Kidney (tissue), 14 donors: ENCODE data around the gene FN3KRP. TPM values are rescaled to one million over a fixed set of nuclear protein-coding genes. Genes with fewer than 3 reads are reported as not detected.
"Not testable (repeated sequence)": the region's sequence is repeated elsewhere in the genome, so short reads cannot be mapped to it uniquely, and the experiment has no call there.

Source experiments
- DNase-seq, 5 donors: peaks; one replicate each; pipeline ENCODE4 v3.0.0-alpha.2; 2013 to 2020
- FAIRE-seq: peaks from 2 replicates; lab custom pipeline; 2012; peaks lifted over from hg19 to GRCh38; lab: Jason Lieb, UNC
- H3K27ac ChIP-seq, 2 donors: one replicate each; pipeline ENCODE4 v1.7.0; 2013; ENCODE audit warnings: low read depth in 2 of 2, low read length in 2 of 2, inconsistent platforms in 1 of 2
- H3K27me3 ChIP-seq: one replicate; pipeline ENCODE4 v1.7.1; 2013; ENCODE audit warnings: low read length, inconsistent platforms; ENCODE audit not compliant: control insufficient read depth, insufficient read depth
- H3K36me3 ChIP-seq, 3 donors: one replicate each; pipeline versions ENCODE4 v1.7.0 to v1.7.1; 2013; ENCODE audit warnings: low read length in 3 of 3, control low read depth in 1 of 3, inconsistent platforms in 1 of 3; ENCODE audit not compliant: insufficient read depth in 3 of 3, control insufficient read depth in 2 of 3
- H3K4me1 ChIP-seq, 3 donors: one replicate each; pipeline versions ENCODE4 v1.7.0 to v1.7.1; 2013; ENCODE audit warnings: low read length in 3 of 3, inconsistent platforms in 1 of 3, low read depth in 1 of 3; ENCODE audit not compliant: control insufficient read depth in 2 of 3, insufficient read depth in 2 of 3
- H3K4me3 ChIP-seq, 3 donors: one replicate each; pipeline versions ENCODE4 v1.7.0 to v1.8.1; 2013; ENCODE audit warnings: low read length in 3 of 3, control low read depth in 1 of 3, inconsistent platforms in 1 of 3
- H3K9ac ChIP-seq, 3 donors: one replicate each; pipeline versions ENCODE4 v1.7.0 to v1.7.1; 2013; ENCODE audit warnings: low read length in 3 of 3, control low read depth in 1 of 3, inconsistent platforms in 1 of 3
- H3K9me3 ChIP-seq, 3 donors: one replicate each; pipeline versions ENCODE4 v1.7.0 to v1.7.1; 2013; ENCODE audit warnings: low read length in 3 of 3, control low read depth in 1 of 3, inconsistent platforms in 1 of 3; ENCODE audit not compliant: control insufficient read depth in 2 of 3, insufficient read depth in 1 of 3
- intact Hi-C: fragments of 100-400 bp; cut with DNase I; formaldehyde crosslinking; loops from one replicate; pipeline ENCODE4 v1.11.1; 2022
- polyA plus RNA-seq: library from polyadenylated mRNA; stranded (reverse); fragments of 350-450 nt; fragmentation: Illumina TruSeq; extraction: RNeasy Lipid Tissue Mini Kit (QIAGEN cat#74804); gene quantifications from one replicate; pipeline ENCODE4 v1.2.3, GENCODE V29; 2014; ENCODE audit warnings: low read depth, low replicate concordance; ENCODE audit not compliant: insufficient read depth
- total RNA-seq: library from RNA; stranded (reverse); fragmentation: NEBNext Ultra II Directional; extraction: Animal tissue kit (Norgen Biotek cat#: 25700); gene quantifications from one replicate; pipeline ENCODE4 v1.2.1, GENCODE V29; 2021
- TF ChIP-seq, protein P1 (sequence below): IDR thresholded peaks from 3 replicates; pipeline ENCODE4 v1.5.1; 2012; ENCODE audit warnings: mild to moderate bottlenecking, moderate library complexity, borderline replicate concordance; ENCODE audit not compliant: insufficient read depth; ENCODE audit errors: extremely low read depth
- donor health status: control.
- donor health status: control.
- donor health status: control.
- donor health status: control.
- donor health status: control.
- donor health status: DM: yes; HTN: yes; CAD: no.
- donor health status: Normal renal cell carcinoma (clear cell type).

The FN3KRP gene
- total and polyA plus RNA-seq, 2 donors from 2014 or later = 30.6 to 36.6 TPM

DNA sequence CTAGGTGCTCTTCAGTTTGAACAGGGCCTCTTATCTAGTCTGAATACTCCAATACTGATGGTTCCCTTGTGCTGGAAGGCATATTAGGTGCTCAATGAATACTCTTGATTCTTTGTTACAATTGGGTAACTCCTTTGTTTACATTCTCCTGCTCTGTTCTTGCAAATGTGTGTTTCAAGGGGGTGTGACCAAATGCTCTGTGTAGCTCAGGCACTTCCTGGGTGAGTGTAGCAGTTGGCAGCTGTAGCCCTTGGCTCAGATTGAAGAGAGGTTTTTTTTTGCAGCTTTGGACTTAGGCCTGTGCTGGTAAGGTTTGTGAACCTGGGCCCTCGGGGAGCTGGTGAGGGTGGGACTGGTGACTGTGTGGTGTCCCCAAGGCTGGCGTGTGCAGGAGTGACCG lies 55.5 kb downstream of the FN3KRP start:
- H3K27ac ChIP-seq = no peak overlapping the region
- DNase-seq (no peak), FAIRE-seq (no peak)
- no peak overlapping the region for H3K9ac ChIP-seq
- no peak overlapping the region for H3K4me3 ChIP-seq
- no peaks in the 10 kb centered on the region for H3K9me3 ChIP-seq
- TF ChIP-seq, protein P1, sequence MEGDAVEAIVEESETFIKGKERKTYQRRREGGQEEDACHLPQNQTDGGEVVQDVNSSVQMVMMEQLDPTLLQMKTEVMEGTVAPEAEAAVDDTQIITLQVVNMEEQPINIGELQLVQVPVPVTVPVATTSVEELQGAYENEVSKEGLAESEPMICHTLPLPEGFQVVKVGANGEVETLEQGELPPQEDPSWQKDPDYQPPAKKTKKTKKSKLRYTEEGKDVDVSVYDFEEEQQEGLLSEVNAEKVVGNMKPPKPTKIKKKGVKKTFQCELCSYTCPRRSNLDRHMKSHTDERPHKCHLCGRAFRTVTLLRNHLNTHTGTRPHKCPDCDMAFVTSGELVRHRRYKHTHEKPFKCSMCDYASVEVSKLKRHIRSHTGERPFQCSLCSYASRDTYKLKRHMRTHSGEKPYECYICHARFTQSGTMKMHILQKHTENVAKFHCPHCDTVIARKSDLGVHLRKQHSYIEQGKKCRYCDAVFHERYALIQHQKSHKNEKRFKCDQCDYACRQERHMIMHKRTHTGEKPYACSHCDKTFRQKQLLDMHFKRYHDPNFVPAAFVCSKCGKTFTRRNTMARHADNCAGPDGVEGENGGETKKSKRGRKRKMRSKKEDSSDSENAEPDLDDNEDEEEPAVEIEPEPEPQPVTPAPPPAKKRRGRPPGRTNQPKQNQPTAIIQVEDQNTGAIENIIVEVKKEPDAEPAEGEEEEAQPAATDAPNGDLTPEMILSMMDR = no peak
- no peaks in the 10 kb centered on the region for H3K27me3 ChIP-seq
- H3K36me3 ChIP-seq = peaks cover 2 to 26% (median 3%) of the 10 kb centered on the region in 3 donors
- intact Hi-C loops = loop anchor here (10.0 kb wide), 1 partner anchor 417 kb away; the partner anchor contains the start of gene TEX19
- peaks cover 0 to 4% (median 3%) of the 10 kb centered on the region in 3 donors for H3K4me1 ChIP-seq

DNA sequence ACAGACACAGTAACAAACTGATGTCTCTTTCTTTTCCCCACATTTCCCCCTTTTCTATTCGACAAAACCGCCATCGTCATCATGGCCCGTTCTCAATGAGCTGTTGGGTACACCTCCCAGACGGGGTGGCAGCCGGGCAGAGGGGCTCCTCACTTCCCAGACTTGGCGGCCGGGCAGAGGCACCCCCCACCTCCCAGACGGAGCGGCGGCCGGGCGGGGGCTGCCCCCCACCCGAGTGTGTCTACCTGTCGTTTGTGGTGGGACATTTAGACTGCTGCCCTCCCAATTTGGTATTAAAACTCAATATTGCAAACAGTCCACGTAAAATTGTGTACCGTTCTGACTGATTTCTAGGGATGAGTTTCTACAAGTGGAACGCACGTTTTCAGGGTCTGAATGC lies 58.0 kb downstream of the FN3KRP start:
- not testable (repeated sequence) for H3K27me3 ChIP-seq, FAIRE-seq, H3K27ac ChIP-seq, H3K9ac ChIP-seq, H3K4me1 ChIP-seq, H3K36me3 ChIP-seq, DNase-seq, H3K9me3 ChIP-seq
- peak overlapping the region in 2 of 3 donors; percentile 21 to 32 for H3K4me3 ChIP-seq
- intact Hi-C loops = loop anchor here (10.0 kb wide), 1 partner anchor 420 kb away; the partner anchor contains the start of gene TEX19

DNA sequence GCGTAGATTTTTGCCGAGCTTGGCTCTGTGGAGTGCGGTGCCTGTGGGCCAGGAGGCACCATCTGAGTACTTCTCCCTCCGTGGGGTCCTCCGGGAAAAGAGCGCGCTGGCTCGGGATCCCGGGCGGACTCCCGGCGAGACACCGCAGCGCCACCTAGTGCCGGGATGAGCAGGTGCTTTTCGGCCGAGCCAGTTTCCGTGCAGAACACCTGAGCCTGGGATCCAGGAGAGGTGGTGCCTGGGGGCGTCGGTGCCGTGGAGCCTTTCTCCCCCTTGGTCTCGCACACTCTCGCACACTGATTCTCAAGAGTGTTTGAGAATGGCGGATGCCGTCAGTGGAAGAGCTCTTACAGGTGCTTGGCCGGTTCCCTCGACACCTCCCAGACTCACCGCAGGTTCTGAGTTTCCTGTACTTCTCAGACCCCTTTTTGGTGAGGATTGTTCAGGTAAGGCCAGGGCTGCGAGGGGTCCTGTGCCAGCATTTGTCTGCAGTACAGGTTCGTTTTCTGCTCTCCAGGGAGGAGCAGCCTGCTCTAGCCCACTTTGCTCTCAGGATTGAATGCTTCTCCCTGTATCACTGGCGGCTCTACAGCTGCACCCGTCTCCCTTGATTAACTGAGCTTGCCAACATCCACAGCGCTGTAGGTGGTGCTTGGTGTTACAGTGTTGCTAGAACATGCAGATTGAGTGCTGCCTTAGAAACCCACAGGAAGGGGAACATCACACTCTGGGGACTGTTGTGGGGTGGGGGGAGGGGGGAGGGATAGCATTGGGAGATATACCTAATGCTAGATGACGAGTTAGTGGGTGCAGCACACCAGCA lies 58.7 kb downstream of the FN3KRP start:
- Histone ChIP-seq H3K27ac (no peak overlapping the region), H3K9ac (no peak overlapping the region), H3K4me3 (peak overlapping the region in 2 of 3 donors; percentile 21 to 32), H3K36me3 (peaks cover 0 to 9% (median 0%) of the 10 kb centered on the region in 3 donors), H3K9me3 (no peaks in the 10 kb centered on the region), H3K27me3 (no peaks in the 10 kb centered on the region), H3K4me1 (peaks cover 0 to 5% (median 0%) of the 10 kb centered on the region in 3 donors)
- no peak for FAIRE-seq
- TF ChIP-seq, protein P1 = peak; percentile 82
- intact Hi-C loops = loop anchor here (10.0 kb wide), 1 partner anchor 420 kb away; the partner anchor contains the start of gene TEX19
- peak; percentile 70 to 87 (median 78) for DNase-seq

DNA sequence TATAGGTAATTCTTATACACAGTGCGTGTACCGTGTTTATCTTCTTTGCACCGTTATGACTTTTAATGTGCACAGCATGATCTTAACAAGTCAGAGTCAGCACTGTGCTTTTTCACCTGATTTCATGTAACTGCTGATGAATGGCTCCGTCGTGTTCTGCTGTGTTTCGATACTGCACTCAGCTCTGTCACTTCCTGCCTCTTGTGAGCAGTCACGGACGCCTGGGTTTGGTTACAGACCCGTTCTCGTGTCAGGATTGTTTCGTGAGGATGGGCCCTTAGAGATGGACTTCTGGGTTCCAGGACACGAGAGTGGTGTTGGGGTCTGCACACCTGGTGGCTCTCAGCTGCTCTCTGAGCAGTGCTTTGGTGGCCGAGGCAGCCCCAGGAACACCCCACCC lies 59.9 kb downstream of the FN3KRP start:
- H3K9ac ChIP-seq = no peak overlapping the region
- peaks cover 0 to 9% (median 0%) of the 10 kb centered on the region in 3 donors for H3K36me3 ChIP-seq
- peaks cover 0 to 5% (median 0%) of the 10 kb centered on the region in 3 donors for H3K4me1 ChIP-seq
- H3K9me3 ChIP-seq = no peaks in the 10 kb centered on the region
- FAIRE-seq (no peak), DNase-seq (no peak)
- TF ChIP-seq, protein P1 = no peak
- H3K4me3 ChIP-seq = no peak overlapping the region
- no peak overlapping the region for H3K27ac ChIP-seq
- intact Hi-C loops = loop anchor here (10.0 kb wide), 1 partner anchor 422 kb away; the partner anchor contains the start of gene TEX19
- H3K27me3 ChIP-seq = no peaks in the 10 kb centered on the region
